ENCODE results near the gene ADORA3.
A peak's percentile ranks its signal among the peaks of the same experiment; 100 is the strongest.

The ADORA3 gene

GRCh38 chr1:111461765-111462164 lies 41.7 kb downstream of the ADORA3 start:
- TF ChIP-seq ZFX (IDR thresholded peaks at IDR 0.05; ENCODE audit: borderline replicate concordance) (no peak), CTCF (IDR thresholded peaks at IDR 0.05) (no peak)
- no peak overlapping the region for H3K27ac ChIP-seq

GRCh38 chr1:111455642-111456031 lies 47.8 kb downstream of the ADORA3 start:
- no peak for TF ChIP-seq CTCF (IDR thresholded peaks at IDR 0.05)
- TF ChIP-seq ZFX (IDR thresholded peaks at IDR 0.05; ENCODE audit: borderline replicate concordance), result no peak
- no peak overlapping the region for H3K27ac ChIP-seq

GRCh38 chr1:111454859-111455641 lies 48.4 kb downstream of the ADORA3 start:
- no peak overlapping the region for H3K27ac ChIP-seq
- TF ChIP-seq ZFX (IDR thresholded peaks at IDR 0.05; ENCODE audit: borderline replicate concordance) (no peak), CTCF (IDR thresholded peaks at IDR 0.05) (no peak)

GRCh38 chr1:111453706-111454105 lies 49.7 kb downstream of the ADORA3 start:
- no peak overlapping the region for H3K27ac ChIP-seq
- TF ChIP-seq CTCF (IDR thresholded peaks at IDR 0.05) (no peak), ZFX (IDR thresholded peaks at IDR 0.05; ENCODE audit: borderline replicate concordance) (no peak)

- H3K27ac ChIP-seq, result no peak overlapping the region
- TF ChIP-seq ZFX (IDR thresholded peaks at IDR 0.05; ENCODE audit: borderline replicate concordance) (no peak), CTCF (IDR thresholded peaks at IDR 0.05) (no peak)
Measured at GRCh38 chr1:111452581-111452980, 50.9 kb downstream of the ADORA3 start.

GRCh38 chr1:111450185-111450584 lies 53.2 kb downstream of the ADORA3 start:
- peak overlapping the region; percentile 82 for H3K27ac ChIP-seq
- TF ChIP-seq CTCF (IDR thresholded peaks at IDR 0.05) (no peak), ZFX (IDR thresholded peaks at IDR 0.05; ENCODE audit: borderline replicate concordance) (no peak)

GRCh38 chr1:111449703-111450017 lies 53.8 kb downstream of the ADORA3 start:
- TF ChIP-seq ZFX (IDR thresholded peaks at IDR 0.05; ENCODE audit: borderline replicate concordance) (no peak), CTCF (IDR thresholded peaks at IDR 0.05) (no peak)
- H3K27ac ChIP-seq, result peak overlapping the region; percentile 82

Data from 22Rv1 (cell line).